ENCODE measurements around the gene SHISA6. TPM values are rescaled to one million over a fixed set of nuclear protein-coding genes. Genes with fewer than 3 reads are reported as not detected.

The SHISA6 gene
- total RNA-seq, 1 donor from 2014 or later = 12.6 TPM

DNA sequence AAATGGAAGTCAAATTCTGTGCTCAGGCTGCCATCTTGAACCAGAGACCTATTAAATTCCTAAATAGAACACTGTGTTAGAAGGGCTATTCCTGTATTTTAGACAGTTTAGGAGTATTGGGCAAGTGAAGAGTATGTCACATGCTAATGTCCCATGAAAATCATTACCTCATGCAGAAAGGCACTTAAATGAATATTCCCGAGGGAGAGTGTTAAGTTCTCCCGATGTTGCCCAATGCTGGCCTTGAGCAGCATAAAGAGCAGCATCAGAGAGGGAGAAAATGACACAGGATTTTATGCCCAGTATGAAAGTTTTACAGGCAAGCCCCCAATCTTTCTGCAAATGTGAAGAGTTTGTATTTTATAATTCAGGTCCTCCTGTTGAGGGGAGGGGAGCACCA, 28.2 kb upstream of the SHISA6 start:
- Mint-ChIP-seq H3K36me3 (ENCODE audit: unreplicated experiment) (no peaks in the 10 kb centered on the region), H3K9me3 (ENCODE audit: unreplicated experiment) (peaks cover 6% of the 10 kb centered on the region), H3K27ac (ENCODE audit: unreplicated experiment) (peak overlapping the region; percentile 30), H3K4me3 (ENCODE audit: unreplicated experiment) (peak overlapping the region; percentile 8), H3K4me1 (ENCODE audit: low read depth, unreplicated experiment) (peaks cover 17% of the 10 kb centered on the region), H3K27me3 (ENCODE audit: unreplicated experiment) (no peaks in the 10 kb centered on the region)
- no peak for DNase-seq
- TF ChIP-seq, protein P1, sequence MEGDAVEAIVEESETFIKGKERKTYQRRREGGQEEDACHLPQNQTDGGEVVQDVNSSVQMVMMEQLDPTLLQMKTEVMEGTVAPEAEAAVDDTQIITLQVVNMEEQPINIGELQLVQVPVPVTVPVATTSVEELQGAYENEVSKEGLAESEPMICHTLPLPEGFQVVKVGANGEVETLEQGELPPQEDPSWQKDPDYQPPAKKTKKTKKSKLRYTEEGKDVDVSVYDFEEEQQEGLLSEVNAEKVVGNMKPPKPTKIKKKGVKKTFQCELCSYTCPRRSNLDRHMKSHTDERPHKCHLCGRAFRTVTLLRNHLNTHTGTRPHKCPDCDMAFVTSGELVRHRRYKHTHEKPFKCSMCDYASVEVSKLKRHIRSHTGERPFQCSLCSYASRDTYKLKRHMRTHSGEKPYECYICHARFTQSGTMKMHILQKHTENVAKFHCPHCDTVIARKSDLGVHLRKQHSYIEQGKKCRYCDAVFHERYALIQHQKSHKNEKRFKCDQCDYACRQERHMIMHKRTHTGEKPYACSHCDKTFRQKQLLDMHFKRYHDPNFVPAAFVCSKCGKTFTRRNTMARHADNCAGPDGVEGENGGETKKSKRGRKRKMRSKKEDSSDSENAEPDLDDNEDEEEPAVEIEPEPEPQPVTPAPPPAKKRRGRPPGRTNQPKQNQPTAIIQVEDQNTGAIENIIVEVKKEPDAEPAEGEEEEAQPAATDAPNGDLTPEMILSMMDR (IDR thresholded peaks at IDR 0.05; ENCODE audit: partially characterized antibody, unreplicated experiment) = no peak

DNA sequence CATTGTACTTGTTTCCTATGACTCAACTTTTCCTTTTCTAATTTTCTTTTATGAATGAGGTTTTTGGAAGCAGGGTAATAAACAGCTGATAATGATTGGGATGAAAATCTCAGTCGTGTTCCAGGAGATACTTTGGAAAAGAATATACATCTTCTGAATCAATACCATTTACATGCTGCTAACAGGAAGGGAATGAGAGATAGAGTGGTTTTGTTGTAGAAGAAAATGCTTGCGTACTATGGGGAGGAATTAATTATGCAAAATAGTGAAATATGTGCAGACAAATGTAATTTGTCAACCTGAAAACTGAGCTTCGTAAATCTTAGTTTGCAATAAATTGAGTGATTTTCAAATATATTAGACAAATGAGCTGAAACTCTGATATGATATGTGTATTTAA, 24.0 kb upstream of the SHISA6 start:
- Mint-ChIP-seq H3K4me3 (ENCODE audit: unreplicated experiment) (no peak overlapping the region), H3K27me3 (ENCODE audit: unreplicated experiment) (no peaks in the 10 kb centered on the region), H3K9me3 (ENCODE audit: unreplicated experiment) (peaks cover 3% of the 10 kb centered on the region), H3K4me1 (ENCODE audit: low read depth, unreplicated experiment) (peaks cover 16% of the 10 kb centered on the region), H3K36me3 (ENCODE audit: unreplicated experiment) (no peaks in the 10 kb centered on the region), H3K27ac (ENCODE audit: unreplicated experiment) (no peak overlapping the region)
- TF ChIP-seq, protein P1 (IDR thresholded peaks at IDR 0.05; ENCODE audit: partially characterized antibody, unreplicated experiment) = no peak
- DNase-seq = no peak

DNA sequence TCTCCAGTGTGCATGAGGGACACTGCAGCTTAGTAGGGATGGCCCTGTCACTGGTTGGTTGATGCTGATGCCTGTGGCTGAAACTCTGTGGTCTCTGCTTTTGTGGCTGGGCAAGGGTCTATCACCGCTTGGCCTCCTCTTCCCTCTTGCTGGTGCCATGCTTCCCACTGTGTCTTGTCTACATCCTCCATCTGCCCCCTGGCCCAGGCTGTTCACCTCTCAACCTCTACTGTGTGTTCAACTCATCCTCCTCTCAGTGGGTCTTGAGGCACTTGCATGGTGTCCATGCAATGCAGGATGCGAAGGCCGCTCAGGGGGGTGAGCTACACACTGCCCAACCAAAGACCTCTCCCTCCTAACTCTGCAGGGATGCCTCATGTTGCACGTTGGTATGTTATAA, 19.8 kb upstream of the SHISA6 start:
- H3K27me3 Mint-ChIP-seq (ENCODE audit: unreplicated experiment) = peaks cover 5% of the 10 kb centered on the region
- DNase-seq = no peak

DNA sequence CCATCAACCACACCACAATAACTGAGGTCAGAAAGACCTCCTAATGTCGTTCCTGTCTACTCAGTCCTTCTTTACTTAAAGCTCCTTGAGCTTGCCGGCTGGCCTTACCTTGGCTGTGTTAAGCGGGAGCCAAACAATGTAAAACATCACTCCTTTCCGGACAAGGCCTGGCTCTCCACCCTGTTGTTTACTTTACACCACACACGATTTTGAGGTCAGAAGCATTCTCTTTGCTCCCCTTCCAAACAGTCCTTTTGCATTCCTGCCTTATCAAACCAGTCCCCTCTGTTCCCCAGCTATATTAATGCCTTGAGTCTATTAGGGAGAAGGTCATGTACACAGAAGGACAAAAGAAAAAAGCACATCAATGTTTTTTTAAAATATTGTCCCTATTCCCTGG, 19.3 kb upstream of the SHISA6 start:
- H3K4me1 Mint-ChIP-seq (ENCODE audit: low read depth, unreplicated experiment) = no peaks in the 10 kb centered on the region
- no peaks in the 10 kb centered on the region for H3K36me3 Mint-ChIP-seq (ENCODE audit: unreplicated experiment)
- H3K27me3 Mint-ChIP-seq (ENCODE audit: unreplicated experiment) = peaks cover 5% of the 10 kb centered on the region
- peaks cover 6% of the 10 kb centered on the region for H3K9me3 Mint-ChIP-seq (ENCODE audit: unreplicated experiment)
- TF ChIP-seq, protein P1 (IDR thresholded peaks at IDR 0.05; ENCODE audit: partially characterized antibody, unreplicated experiment) = no peak
- H3K27ac Mint-ChIP-seq (ENCODE audit: unreplicated experiment) = no peak overlapping the region
- no peak for DNase-seq
- no peak overlapping the region for H3K4me3 Mint-ChIP-seq (ENCODE audit: unreplicated experiment)

More for the DNA sequence above, 19.8 kb upstream of the SHISA6 start:
- no peaks in the 10 kb centered on the region for H3K36me3 Mint-ChIP-seq (ENCODE audit: unreplicated experiment)
- no peaks in the 10 kb centered on the region for H3K4me1 Mint-ChIP-seq (ENCODE audit: low read depth, unreplicated experiment)
- peaks cover 6% of the 10 kb centered on the region for H3K9me3 Mint-ChIP-seq (ENCODE audit: unreplicated experiment)
- TF ChIP-seq, protein P1 (IDR thresholded peaks at IDR 0.05; ENCODE audit: partially characterized antibody, unreplicated experiment) = no peak
- H3K27ac Mint-ChIP-seq (ENCODE audit: unreplicated experiment) = no peak overlapping the region
- H3K4me3 Mint-ChIP-seq (ENCODE audit: unreplicated experiment) = no peak overlapping the region

DNA sequence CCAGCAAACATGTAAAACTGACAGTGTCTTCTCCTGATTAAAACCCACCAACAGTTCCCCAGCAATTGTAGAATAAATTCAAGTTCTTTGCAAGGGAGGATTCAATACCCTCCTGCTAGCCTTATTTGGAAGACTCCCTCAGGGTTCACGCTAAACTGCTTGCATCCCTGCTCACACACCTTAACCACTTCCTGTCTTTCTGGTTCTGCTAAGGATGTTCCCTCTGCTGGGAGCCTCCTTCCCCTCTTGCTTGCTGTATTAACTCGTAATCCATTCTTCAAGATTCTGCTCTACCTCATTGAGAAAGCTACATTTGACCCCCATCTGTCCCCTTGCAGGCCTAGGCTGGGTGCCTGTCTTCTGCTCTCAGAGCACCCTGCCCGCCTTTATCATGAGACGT, 2.3 kb upstream of the SHISA6 start:
- Mint-ChIP-seq H3K9me3 (ENCODE audit: unreplicated experiment) (peaks cover 11% of the 10 kb centered on the region), H3K4me1 (ENCODE audit: low read depth, unreplicated experiment) (no peaks in the 10 kb centered on the region), H3K36me3 (ENCODE audit: unreplicated experiment) (peaks cover 1% of the 10 kb centered on the region), H3K27ac (ENCODE audit: unreplicated experiment) (no peak overlapping the region), H3K4me3 (ENCODE audit: unreplicated experiment) (no peak overlapping the region), H3K27me3 (ENCODE audit: unreplicated experiment) (peaks cover 18% of the 10 kb centered on the region)
- TF ChIP-seq, protein P1 (IDR thresholded peaks at IDR 0.05; ENCODE audit: partially characterized antibody, unreplicated experiment) = no peak
- DNase-seq = no peak
